Subcutaneous adipose tissue (tissue), 4 donors: ENCODE measurements around the gene NAV3. TPM values are rescaled to one million over a fixed set of nuclear protein-coding genes. Genes with fewer than 3 reads are reported as not detected.

Experiments used
- CTCF ChIP-seq: fragments of 450-650 bp; IDR thresholded peaks from one replicate; pipeline ENCODE4 v1.5.1; 2016; ENCODE audit warnings: low read depth, mild to moderate bottlenecking, control low read depth, antibody characterized with exemption, moderate library complexity
- total RNA-seq, 4 donors: library from RNA; depleted of rRNA; stranded (reverse); fragments of >200 nt; gene quantifications; one replicate each; pipeline ENCODE4 v1.1.0, GENCODE V29; 2016

Gene NAV3
- total RNA-seq, 4 donors from 2014 or later = 9.3 to 36.6 (median 20.6) TPM

GRCh38 chr12:78057075-78057474 is 226.4 kb downstream of the NAV3 start:
- no peak for TF ChIP-seq CTCF

GRCh38 chr12:78060186-78060585 is 229.5 kb downstream of the NAV3 start:
- no peak for TF ChIP-seq CTCF

- no peak for TF ChIP-seq CTCF
These were observed 232.1 kb downstream of the NAV3 start for GRCh38 chr12:78062786-78063185.

- no peak for TF ChIP-seq CTCF
These were observed 251.1 kb downstream of the NAV3 start for GRCh38 chr12:78081590-78082314.

GRCh38 chr12:78085542-78086182 is 255.0 kb downstream of the NAV3 start:
- no peak for TF ChIP-seq CTCF

GRCh38 chr12:78086553-78087362 is 256.1 kb downstream of the NAV3 start:
- no peak for TF ChIP-seq CTCF

- no peak for TF ChIP-seq CTCF
These were observed 256.6 kb downstream of the NAV3 start for GRCh38 chr12:78087363-78087675.
